Measurements from ENCODE around the gene JAKMIP2. TPM values are rescaled to one million over a fixed set of nuclear protein-coding genes. Genes with fewer than 3 reads are reported as not detected.
A peak's percentile ranks its signal among the peaks of the same experiment; 100 is the strongest.

The JAKMIP2 gene
- total RNA-seq, 1 experiment from 2014 or later = 10.9 TPM

GRCh38 chr5:147688656-147689356 is 93.7 kb downstream of the JAKMIP2 start:
- TF ChIP-seq, protein P1, sequence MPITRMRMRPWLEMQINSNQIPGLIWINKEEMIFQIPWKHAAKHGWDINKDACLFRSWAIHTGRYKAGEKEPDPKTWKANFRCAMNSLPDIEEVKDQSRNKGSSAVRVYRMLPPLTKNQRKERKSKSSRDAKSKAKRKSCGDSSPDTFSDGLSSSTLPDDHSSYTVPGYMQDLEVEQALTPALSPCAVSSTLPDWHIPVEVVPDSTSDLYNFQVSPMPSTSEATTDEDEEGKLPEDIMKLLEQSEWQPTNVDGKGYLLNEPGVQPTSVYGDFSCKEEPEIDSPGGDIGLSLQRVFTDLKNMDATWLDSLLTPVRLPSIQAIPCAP (CRISPR knock-in tag; IDR thresholded peaks at IDR 0.05) = no peak
- TF ChIP-seq, protein P2, sequence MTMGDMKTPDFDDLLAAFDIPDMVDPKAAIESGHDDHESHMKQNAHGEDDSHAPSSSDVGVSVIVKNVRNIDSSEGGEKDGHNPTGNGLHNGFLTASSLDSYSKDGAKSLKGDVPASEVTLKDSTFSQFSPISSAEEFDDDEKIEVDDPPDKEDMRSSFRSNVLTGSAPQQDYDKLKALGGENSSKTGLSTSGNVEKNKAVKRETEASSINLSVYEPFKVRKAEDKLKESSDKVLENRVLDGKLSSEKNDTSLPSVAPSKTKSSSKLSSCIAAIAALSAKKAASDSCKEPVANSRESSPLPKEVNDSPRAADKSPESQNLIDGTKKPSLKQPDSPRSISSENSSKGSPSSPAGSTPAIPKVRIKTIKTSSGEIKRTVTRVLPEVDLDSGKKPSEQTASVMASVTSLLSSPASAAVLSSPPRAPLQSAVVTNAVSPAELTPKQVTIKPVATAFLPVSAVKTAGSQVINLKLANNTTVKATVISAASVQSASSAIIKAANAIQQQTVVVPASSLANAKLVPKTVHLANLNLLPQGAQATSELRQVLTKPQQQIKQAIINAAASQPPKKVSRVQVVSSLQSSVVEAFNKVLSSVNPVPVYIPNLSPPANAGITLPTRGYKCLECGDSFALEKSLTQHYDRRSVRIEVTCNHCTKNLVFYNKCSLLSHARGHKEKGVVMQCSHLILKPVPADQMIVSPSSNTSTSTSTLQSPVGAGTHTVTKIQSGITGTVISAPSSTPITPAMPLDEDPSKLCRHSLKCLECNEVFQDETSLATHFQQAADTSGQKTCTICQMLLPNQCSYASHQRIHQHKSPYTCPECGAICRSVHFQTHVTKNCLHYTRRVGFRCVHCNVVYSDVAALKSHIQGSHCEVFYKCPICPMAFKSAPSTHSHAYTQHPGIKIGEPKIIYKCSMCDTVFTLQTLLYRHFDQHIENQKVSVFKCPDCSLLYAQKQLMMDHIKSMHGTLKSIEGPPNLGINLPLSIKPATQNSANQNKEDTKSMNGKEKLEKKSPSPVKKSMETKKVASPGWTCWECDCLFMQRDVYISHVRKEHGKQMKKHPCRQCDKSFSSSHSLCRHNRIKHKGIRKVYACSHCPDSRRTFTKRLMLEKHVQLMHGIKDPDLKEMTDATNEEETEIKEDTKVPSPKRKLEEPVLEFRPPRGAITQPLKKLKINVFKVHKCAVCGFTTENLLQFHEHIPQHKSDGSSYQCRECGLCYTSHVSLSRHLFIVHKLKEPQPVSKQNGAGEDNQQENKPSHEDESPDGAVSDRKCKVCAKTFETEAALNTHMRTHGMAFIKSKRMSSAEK (CRISPR knock-in tag; IDR thresholded peaks at IDR 0.05; ENCODE audit: borderline replicate concordance) = no peak
- TF ChIP-seq GTF2I (CRISPR knock-in tag; conservative IDR thresholded peaks at IDR 0.05) (no peak), ARID4B (CRISPR knock-in tag; IDR thresholded peaks at IDR 0.05; ENCODE audit: borderline replicate concordance) (no peak), ZNF232 (CRISPR knock-in tag; IDR thresholded peaks at IDR 0.05) (no peak), ZNF281 (CRISPR knock-in tag; IDR thresholded peaks at IDR 0.05) (no peak), ERG (CRISPR knock-in tag; IDR thresholded peaks at IDR 0.05) (no peak), PREB (CRISPR knock-in tag; IDR thresholded peaks at IDR 0.05; ENCODE audit: borderline replicate concordance) (no peak), FOXJ3 (CRISPR knock-in tag; IDR thresholded peaks at IDR 0.05; ENCODE audit: borderline replicate concordance) (no peak), RELA (CRISPR knock-in tag; IDR thresholded peaks at IDR 0.05; ENCODE audit: borderline replicate concordance) (no peak), ZNF121 (CRISPR knock-in tag; IDR thresholded peaks at IDR 0.05) (no peak), E2F4 (CRISPR knock-in tag; IDR thresholded peaks at IDR 0.05; ENCODE audit: borderline replicate concordance, low read depth) (no peak), ATF2 (CRISPR knock-in tag; IDR thresholded peaks at IDR 0.05; ENCODE audit: borderline replicate concordance, low read depth) (no peak)
- Mint-ChIP-seq H3K36me3 (no peaks in the 10 kb centered on the region), H3K27me3 (ENCODE audit: low read depth) (no peaks in the 10 kb centered on the region), H3K9me3 (no peaks in the 10 kb centered on the region), H3K4me1 (peaks cover 13% of the 10 kb centered on the region), H3K27ac (peak overlapping the region; percentile 43), H3K4me3 (no peak overlapping the region)
- ATAC-seq (peak; percentile 61), DNase-seq (ENCODE audit: low spot score) (no peak)
- ChIA-PET POLR2A (no interaction called here), CTCF (interaction anchor here (1.6 to 3.0 kb wide), 3 partner anchors 9 to 134 kb away, joined by 9 to 21 read pairs (median 11); no protein-coding TSS in a partner anchor)
